GM12864 (cell line): Measurements from ENCODE around the gene AZIN2.

Experiments
- DNase-seq: peaks from one replicate; pipeline ENCODE4 v3.0.0-alpha.2; 2011; ENCODE audit warnings: low read depth
- H3K4me3 ChIP-seq: 2 replicates; pipeline ENCODE4 v1.5.1; 2011; ENCODE audit warnings: mild to moderate bottlenecking, low read depth, low read length, control low read depth
- TF ChIP-seq, protein P1 (sequence below): IDR thresholded peaks from 2 replicates; pipeline ENCODE4 v1.5.1; 2011; ENCODE audit warnings: low read depth, mild to moderate bottlenecking, moderate library complexity, low read length, control low read depth, inconsistent platforms; ENCODE audit errors: missing control alignments

The AZIN2 gene

DNA sequence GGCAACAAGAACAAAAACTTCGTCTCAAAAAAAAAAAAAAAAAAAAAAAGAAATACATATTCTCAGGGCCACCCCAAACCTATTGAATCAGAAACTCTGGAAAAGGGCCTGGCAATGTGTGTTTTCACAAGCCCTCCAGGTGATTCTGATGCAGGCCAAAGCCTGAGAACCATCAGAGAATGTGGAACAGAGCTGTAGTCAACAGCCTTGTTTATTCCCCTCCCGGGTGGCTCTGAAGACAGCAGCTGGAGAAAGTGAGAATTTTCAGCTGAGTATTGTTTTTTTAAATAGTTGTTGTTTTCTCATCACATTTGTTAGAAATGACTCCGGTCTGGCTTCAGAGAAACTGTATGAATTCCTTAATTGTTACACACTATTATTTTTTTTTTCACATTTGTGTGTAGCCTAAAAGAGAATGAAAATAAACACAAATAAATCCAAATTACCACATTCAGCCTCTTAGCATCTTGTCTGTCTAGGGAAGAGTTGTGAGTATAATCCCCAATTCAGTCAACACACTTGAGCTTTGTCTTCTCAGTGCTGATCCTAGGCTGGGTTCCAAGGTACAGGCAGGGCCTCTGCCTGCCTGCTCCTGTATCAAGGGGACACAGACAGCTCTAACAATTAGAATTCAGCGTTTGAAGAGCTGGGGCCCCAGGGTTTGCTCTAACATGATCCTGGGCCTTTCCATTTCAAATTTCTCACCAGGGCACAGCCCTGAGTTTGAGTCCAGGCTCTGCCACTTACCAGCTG lies 6.6 kb upstream of the AZIN2 start:
- no peak for DNase-seq
- TF ChIP-seq, protein P1, sequence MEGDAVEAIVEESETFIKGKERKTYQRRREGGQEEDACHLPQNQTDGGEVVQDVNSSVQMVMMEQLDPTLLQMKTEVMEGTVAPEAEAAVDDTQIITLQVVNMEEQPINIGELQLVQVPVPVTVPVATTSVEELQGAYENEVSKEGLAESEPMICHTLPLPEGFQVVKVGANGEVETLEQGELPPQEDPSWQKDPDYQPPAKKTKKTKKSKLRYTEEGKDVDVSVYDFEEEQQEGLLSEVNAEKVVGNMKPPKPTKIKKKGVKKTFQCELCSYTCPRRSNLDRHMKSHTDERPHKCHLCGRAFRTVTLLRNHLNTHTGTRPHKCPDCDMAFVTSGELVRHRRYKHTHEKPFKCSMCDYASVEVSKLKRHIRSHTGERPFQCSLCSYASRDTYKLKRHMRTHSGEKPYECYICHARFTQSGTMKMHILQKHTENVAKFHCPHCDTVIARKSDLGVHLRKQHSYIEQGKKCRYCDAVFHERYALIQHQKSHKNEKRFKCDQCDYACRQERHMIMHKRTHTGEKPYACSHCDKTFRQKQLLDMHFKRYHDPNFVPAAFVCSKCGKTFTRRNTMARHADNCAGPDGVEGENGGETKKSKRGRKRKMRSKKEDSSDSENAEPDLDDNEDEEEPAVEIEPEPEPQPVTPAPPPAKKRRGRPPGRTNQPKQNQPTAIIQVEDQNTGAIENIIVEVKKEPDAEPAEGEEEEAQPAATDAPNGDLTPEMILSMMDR: no peak
- H3K4me3 ChIP-seq: no peak overlapping the region

DNA sequence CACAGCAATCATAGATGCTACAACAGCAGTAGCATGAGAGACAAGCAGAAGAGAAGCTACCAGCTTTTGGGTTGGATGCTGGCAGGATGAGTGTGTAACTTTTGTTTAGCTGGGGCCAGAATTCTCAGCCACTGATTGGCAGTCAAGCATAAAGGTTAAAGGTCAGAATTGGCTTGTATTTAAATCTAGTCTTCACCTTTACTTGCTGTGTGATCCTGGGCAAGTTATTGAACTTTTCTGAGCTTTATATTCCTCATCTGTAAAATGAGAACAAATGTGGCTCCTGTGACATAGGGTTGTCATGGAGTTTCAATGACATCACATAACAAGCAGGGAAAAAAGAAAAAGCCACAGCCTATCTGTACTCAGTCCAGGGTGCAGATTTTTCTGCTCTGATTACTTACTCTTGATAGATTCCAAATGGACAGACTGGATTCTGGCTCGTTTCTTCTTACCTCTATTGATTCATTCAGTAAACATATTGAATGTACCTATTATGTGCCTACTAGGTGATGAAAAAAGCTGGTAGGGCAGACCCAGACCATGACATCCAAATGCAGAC lies 2.8 kb upstream of the AZIN2 start:
- no peak overlapping the region for H3K4me3 ChIP-seq
- TF ChIP-seq, protein P1: no peak

DNA sequence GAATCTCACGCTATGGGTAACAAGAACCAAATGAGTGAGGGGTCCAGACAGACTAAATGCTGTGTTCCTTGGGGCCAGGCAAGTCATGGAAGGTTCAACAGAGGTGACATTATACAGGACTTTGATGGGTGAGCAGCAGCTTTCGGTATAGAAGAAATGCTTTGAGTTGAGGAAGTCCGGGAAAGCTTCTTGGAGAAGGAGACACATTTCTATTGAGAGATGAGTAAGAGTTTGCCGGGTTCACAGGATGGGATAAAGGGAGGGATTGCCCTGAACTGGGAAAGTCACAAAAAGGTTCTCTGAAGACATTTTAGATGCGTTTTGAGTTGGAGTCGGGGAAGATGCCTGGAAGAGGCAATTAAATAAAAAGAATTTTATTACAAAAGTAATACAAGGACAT lies 580 bp upstream of the AZIN2 start:
- peak overlapping the region; percentile 68 for H3K4me3 ChIP-seq
- DNase-seq: no peak
- TF ChIP-seq, protein P1: no peak

More for the DNA sequence above, 2.8 kb upstream of the AZIN2 start:
- no peak for DNase-seq

DNA sequence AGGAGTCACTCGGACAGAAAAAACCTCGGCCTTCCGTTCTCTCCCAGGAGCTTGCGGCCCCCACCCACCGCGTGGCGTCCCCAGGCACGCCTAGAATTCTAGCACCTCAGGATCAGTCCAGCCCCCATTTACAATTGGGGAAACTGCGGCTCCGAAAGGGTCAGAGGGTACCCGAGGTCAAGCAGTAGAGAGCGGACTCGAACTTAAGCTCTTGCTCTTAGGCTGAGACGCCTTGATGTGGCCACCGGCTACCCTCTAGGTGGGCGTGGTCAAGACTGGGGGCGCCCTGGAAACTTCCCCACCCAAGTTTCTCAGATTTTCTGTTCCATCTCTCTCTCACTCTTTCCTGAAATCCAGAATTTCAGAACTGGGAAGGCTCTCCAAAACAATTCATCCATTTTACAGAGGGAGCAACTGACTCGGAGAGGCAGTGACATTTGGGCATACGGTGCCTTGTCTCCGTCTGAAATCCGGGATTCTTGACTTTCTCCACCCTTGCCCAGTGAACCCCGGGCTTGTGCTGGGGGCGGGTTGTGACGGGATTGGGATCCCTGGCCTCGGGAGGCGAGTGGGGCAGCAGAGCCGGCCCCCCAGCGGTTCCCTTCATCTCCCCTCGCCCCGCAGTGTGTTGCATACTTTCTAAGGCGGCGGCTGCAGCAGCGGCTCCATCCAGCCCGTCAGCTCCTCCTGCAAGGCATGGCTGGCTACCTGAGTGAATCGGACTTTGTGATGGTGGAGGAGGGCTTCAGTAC lies 777 bp downstream of the AZIN2 start:
- DNase-seq: no peak
- TF ChIP-seq, protein P1: no peak
- H3K4me3 ChIP-seq: peak overlapping the region; percentile 68

DNA sequence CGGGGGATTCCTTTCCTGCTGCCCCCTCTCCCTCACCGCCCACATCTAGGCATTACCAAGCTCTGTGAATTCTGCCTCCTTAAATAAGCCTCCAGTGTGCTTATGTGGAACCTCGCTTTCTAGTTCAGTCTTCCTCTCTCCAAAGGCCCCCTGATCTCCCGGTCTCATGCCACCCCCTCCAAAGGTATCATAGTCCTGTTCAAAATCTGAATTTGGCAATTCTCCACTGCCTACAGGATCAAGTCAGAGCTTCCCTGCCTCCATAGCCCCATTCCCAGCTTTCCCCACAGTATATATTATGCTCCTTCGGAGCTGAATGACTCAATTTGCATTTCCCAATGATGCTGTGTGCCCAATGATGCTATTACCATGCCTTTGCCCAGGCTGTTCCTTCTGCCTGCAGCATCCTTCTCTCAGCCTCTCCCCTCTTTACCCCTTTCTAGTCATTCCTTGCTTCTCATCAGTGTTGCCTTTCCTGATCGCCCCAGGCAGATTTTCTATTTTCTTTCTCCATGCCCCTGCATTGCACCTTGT lies 1.7 kb downstream of the AZIN2 start:
- H3K4me3 ChIP-seq: no peak overlapping the region
- DNase-seq: no peak

DNA sequence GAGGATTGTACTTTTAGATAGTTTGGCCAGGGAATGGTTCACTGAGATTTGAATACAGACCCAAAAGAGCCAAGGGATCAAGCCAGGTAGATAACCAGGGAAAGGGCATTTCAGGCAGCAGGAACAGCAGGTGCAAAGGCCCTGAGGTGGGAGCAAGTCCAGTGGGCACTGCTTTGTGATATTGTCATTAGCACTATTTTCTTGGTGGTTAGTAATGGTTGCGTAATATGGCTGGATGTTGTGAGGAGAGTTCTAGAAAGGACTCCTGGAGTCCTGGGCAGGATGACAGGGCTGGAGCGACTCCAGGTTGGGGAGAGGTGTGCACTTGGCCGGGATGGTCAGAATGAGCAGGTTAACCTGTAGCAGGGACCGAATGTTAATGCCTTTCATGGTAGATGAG lies 4.4 kb downstream of the AZIN2 start:
- DNase-seq: no peak
- H3K4me3 ChIP-seq: no peak overlapping the region
- TF ChIP-seq, protein P1: no peak

More for the DNA sequence above, 1.7 kb downstream of the AZIN2 start:
- TF ChIP-seq, protein P1: no peak
